ENCODE data around the gene GATAD2B. TPM values are rescaled to one million over a fixed set of nuclear protein-coding genes. Genes with fewer than 3 reads are reported as not detected.
A peak's percentile ranks its signal among the peaks of the same experiment; 100 is the strongest.
"Not testable (repeated sequence)": the region's sequence is repeated elsewhere in the genome, so short reads cannot be mapped to it uniquely, and the experiment has no call there.

Gene GATAD2B
- total RNA-seq, 4 donors from 2014 or later = 9.7 to 16.6 (median 12.0) TPM

DNA sequence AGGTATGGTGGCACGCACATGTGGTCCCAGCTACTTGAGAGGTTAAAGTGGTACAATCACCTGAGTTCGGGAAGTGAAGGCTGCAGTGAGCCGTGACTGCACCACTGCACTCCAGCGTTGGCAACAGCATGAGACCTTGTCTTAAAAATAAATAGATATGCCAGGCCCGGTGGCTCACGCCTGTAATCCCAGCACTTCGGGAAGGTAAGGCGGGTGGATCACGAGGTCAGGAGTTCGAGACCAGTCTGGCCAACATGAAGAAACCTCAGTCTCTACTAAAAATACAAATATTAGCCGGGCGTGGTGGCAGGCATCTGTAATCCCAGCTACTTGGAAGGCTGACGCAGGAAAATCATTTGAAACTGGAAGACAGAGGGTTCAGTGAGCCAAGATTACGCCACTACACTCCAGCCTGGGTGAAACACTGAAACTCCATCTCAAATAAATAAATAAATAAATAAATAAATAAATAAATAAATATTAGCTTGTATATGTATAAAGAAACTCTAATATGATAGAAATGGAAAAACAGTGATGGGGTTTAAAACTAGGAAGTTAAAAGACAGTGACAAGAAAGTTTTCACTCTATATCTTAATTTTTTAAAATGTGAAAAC, 18.8 kb downstream of the GATAD2B start:
- Histone ChIP-seq H3K9me3 (no peaks in the 10 kb centered on the region), H3K36me3 (peaks cover 0 to 49% (median 0%) of the 10 kb centered on the region in 3 donors), H3K27me3 (no peaks in the 10 kb centered on the region), H3K4me1 (peaks cover 0 to 25% (median 0%) of the 10 kb centered on the region in 3 donors), H3K4me3 (no peak overlapping the region), H3K27ac (peak overlapping the region in 1 of 4 donors; percentile 36)
- intact Hi-C loops (cut with DNase I) = no loop called here
- TF ChIP-seq POLR2A (IDR thresholded peaks at IDR 0.05) = no peak
- TF ChIP-seq, protein P1, sequence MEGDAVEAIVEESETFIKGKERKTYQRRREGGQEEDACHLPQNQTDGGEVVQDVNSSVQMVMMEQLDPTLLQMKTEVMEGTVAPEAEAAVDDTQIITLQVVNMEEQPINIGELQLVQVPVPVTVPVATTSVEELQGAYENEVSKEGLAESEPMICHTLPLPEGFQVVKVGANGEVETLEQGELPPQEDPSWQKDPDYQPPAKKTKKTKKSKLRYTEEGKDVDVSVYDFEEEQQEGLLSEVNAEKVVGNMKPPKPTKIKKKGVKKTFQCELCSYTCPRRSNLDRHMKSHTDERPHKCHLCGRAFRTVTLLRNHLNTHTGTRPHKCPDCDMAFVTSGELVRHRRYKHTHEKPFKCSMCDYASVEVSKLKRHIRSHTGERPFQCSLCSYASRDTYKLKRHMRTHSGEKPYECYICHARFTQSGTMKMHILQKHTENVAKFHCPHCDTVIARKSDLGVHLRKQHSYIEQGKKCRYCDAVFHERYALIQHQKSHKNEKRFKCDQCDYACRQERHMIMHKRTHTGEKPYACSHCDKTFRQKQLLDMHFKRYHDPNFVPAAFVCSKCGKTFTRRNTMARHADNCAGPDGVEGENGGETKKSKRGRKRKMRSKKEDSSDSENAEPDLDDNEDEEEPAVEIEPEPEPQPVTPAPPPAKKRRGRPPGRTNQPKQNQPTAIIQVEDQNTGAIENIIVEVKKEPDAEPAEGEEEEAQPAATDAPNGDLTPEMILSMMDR (IDR thresholded peaks at IDR 0.05) = no peak
- no peak for DNase-seq
- 82% methylated on average over 14 of the region's 14 CpGs for WGBS, 2 donors

DNA sequence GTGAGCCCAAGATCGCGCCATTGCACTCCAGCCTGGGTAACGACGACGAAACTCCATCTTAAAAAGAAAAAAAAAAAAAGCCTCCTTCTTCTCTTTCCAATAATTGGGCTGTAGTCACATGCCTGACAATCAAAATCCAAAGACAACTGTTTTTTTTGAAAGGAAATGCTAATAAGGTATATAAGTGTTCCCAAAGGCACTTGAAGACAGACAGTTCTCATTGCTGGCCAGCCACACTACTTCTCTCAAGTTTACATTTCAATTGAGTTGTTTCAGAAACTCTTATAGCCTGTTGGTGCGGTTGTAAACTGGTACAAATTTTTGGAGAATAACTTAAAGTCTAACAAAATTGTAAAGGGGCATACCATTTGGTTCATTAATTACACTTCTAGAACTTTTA, 23.3 kb downstream of the GATAD2B start:
- Histone ChIP-seq H3K27ac (no peak overlapping the region), H3K4me1 (peaks cover 0 to 24% (median 10%) of the 10 kb centered on the region in 3 donors), H3K4me3 (no peak overlapping the region), H3K36me3 (peaks cover 0 to 52% (median 0%) of the 10 kb centered on the region in 3 donors), H3K9me3 (no peaks in the 10 kb centered on the region), H3K27me3 (no peaks in the 10 kb centered on the region)
- DNase-seq = no peak
- intact Hi-C loops (cut with DNase I) = no loop called here
- TF ChIP-seq, protein P1 (IDR thresholded peaks at IDR 0.05) = no peak
- no peak for TF ChIP-seq POLR2A (IDR thresholded peaks at IDR 0.05)
- WGBS, 2 donors = 93 to 94% methylated on average over 6 of the region's 6 CpGs

- H3K9me3 ChIP-seq; H3K4me3 ChIP-seq; H3K27me3 ChIP-seq; H3K27ac ChIP-seq; DNase-seq; intact Hi-C loops (cut with DNase I): not testable (repeated sequence)
- peaks cover 0 to 48% (median 0%) of the 10 kb centered on the region in 3 donors for H3K36me3 ChIP-seq
- H3K4me1 ChIP-seq = peaks cover 0 to 17% (median 10%) of the 10 kb centered on the region in 3 donors
- 67 to 80% methylated on average over 1 of the region's 1 CpG for WGBS, 2 donors
These were observed 26.9 kb downstream of the GATAD2B start for GRCh38 chr1:153895866-153896265.

- H3K9me3 ChIP-seq; H3K27ac ChIP-seq; H3K27me3 ChIP-seq; DNase-seq; H3K4me3 ChIP-seq; intact Hi-C loops (cut with DNase I): not testable (repeated sequence)
- Histone ChIP-seq H3K4me1 (peaks cover 0 to 27% (median 9%) of the 10 kb centered on the region in 3 donors), H3K36me3 (peaks cover 0 to 41% (median 0%) of the 10 kb centered on the region in 3 donors)
- 94 to 98% methylated on average over 6 to 7 of the region's 7 CpGs for WGBS, 2 donors
These were observed 31.7 kb downstream of the GATAD2B start for GRCh38 chr1:153891042-153891441.

DNA sequence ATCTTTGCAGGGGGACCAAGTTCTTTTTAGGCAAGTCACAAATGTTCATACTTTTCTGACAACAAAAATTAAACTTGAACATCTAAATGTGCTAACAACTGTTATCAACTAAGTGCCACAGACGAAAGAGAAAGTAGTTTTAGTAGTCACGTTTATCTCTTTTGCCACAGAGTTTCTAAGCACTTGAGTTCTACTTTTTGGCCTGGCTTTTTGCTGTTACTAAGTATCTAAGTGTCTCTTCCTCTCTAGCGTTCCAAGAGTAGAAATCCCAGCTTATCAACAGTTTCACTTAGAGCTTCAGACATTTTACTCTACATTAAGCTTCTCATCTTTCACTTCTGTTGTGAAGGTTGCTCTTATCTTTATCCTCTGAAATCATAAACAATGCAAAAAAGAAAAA, 34.2 kb downstream of the GATAD2B start:
- WGBS, 2 donors = 17 to 31% methylated on average over 3 of the region's 3 CpGs
- no peak overlapping the region for H3K27ac ChIP-seq

DNA sequence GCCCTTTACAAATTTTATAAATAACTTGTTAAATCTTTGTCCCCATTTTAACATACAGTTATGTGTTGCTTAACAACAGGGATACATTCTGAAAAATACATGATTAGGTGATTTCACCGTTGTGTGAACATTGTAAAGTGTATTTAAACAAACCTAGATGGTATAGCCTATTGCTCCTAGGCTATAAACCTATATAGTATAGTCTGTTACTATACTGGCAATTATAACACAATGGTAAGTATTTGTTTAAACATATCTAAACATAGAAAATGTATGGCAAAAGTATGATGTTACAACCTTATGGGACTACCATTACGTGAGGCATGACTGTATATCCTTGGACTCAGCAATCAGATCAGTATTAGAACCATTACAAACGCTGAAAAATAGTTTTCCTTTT, 36.6 kb downstream of the GATAD2B start:
- intact Hi-C loops (cut with DNase I) = no loop called here
- Histone ChIP-seq H3K27ac (no peak overlapping the region), H3K27me3 (no peaks in the 10 kb centered on the region), H3K9me3 (no peaks in the 10 kb centered on the region), H3K4me1 (peaks cover 8 to 39% (median 21%) of the 10 kb centered on the region in 3 donors), H3K36me3 (peaks cover 0 to 25% (median 0%) of the 10 kb centered on the region in 3 donors), H3K4me3 (no peak overlapping the region)
- TF ChIP-seq, protein P1 (IDR thresholded peaks at IDR 0.05) = no peak
- no peak for TF ChIP-seq POLR2A (IDR thresholded peaks at IDR 0.05)
- WGBS, 2 donors = 67 to 71% methylated on average over 3 of the region's 3 CpGs
- DNase-seq = no peak

More for the DNA sequence above, 34.2 kb downstream of the GATAD2B start:
- DNase-seq = no peak
- no peak for TF ChIP-seq POLR2A (IDR thresholded peaks at IDR 0.05)
- TF ChIP-seq, protein P1 (IDR thresholded peaks at IDR 0.05) = no peak
- H3K4me3 ChIP-seq = no peak overlapping the region
- intact Hi-C loops (cut with DNase I) = no loop called here
- H3K4me1 ChIP-seq = peaks cover 0 to 24% (median 7%) of the 10 kb centered on the region in 3 donors
- H3K9me3 ChIP-seq = no peaks in the 10 kb centered on the region
- no peaks in the 10 kb centered on the region for H3K27me3 ChIP-seq
- peaks cover 0 to 26% (median 0%) of the 10 kb centered on the region in 3 donors for H3K36me3 ChIP-seq

All from esophagus squamous epithelium (tissue), 5 donors.